GM21515 (cell line): ENCODE data around the gene ETV3.

ENCODE experiments used
- ATAC-seq: cut with Tn5 transposase; IDR thresholded peaks from one replicate; pipeline ENCODE4 v1.9.1; 2021; ENCODE audit not compliant: unreplicated experiment

Gene ETV3

GRCh38 chr1:157162345-157162744 lies 24.1 kb upstream of the ETV3 start:
- no peak for ATAC-seq

- ATAC-seq, result no peak
These were observed 23.7 kb upstream of the ETV3 start for GRCh38 chr1:157161901-157162300.

- ATAC-seq, result no peak
These were observed 20.8 kb upstream of the ETV3 start for GRCh38 chr1:157158967-157159366.

GRCh38 chr1:157157501-157158190 lies 19.5 kb upstream of the ETV3 start:
- ATAC-seq, result no peak

GRCh38 chr1:157156058-157156541 lies 17.9 kb upstream of the ETV3 start:
- no peak for ATAC-seq

GRCh38 chr1:157155658-157156057 lies 17.5 kb upstream of the ETV3 start:
- ATAC-seq, result no peak

GRCh38 chr1:157154940-157155514 lies 16.8 kb upstream of the ETV3 start:
- no peak for ATAC-seq

- ATAC-seq, result no peak
These were observed 16.1 kb upstream of the ETV3 start for GRCh38 chr1:157154291-157154690.

GRCh38 chr1:157153746-157154145 lies 15.6 kb upstream of the ETV3 start:
- ATAC-seq, result no peak

- no peak for ATAC-seq
These were observed 14.3 kb upstream of the ETV3 start for GRCh38 chr1:157152510-157152909.

GRCh38 chr1:157151506-157151905 lies 13.3 kb upstream of the ETV3 start:
- no peak for ATAC-seq

GRCh38 chr1:157151073-157151472 lies 12.9 kb upstream of the ETV3 start:
- ATAC-seq, result no peak

GRCh38 chr1:157150631-157151030 lies 12.4 kb upstream of the ETV3 start:
- ATAC-seq, result no peak

GRCh38 chr1:157147906-157148700 lies 9.9 kb upstream of the ETV3 start:
- ATAC-seq, result no peak

GRCh38 chr1:157147037-157147436 lies 8.8 kb upstream of the ETV3 start:
- ATAC-seq, result no peak

GRCh38 chr1:157146244-157146643 lies 8.0 kb upstream of the ETV3 start:
- ATAC-seq, result no peak

GRCh38 chr1:157145076-157145475 lies 6.9 kb upstream of the ETV3 start:
- ATAC-seq, result no peak

GRCh38 chr1:157144509-157144908 lies 6.3 kb upstream of the ETV3 start:
- ATAC-seq, result no peak

- ATAC-seq, result no peak
These were observed 4.7 kb upstream of the ETV3 start for GRCh38 chr1:157142765-157143423.

GRCh38 chr1:157142201-157142600 lies 4.0 kb upstream of the ETV3 start:
- no peak for ATAC-seq

- ATAC-seq, result no peak
These were observed 3.1 kb upstream of the ETV3 start for GRCh38 chr1:157141212-157141855.
